ENCODE data around the gene HAND1. TPM values are rescaled to one million over a fixed set of nuclear protein-coding genes. Genes with fewer than 3 reads are reported as not detected.

The HAND1 gene
- total and polyA plus RNA-seq, 9 of the 15 experiments (the other 6 are each of a cell fraction or from before 2014, with no cell fraction given) = not detected

- TF ChIP-seq CEBPZ (IDR thresholded peaks at IDR 0.05; ENCODE audit: borderline replicate concordance, low read depth, low read length) (peak; percentile 81), SRSF1 (IDR thresholded peaks at IDR 0.05; ENCODE audit: low read depth, low read length) (no peak), NUFIP1 (IDR thresholded peaks at IDR 0.05; ENCODE audit: partially characterized antibody) (no peak), ZNF780A (CRISPR knock-in tag; IDR thresholded peaks at IDR 0.05) (no peak), FIP1L1 (IDR thresholded peaks at IDR 0.05; ENCODE audit: low read depth, low read length, poor library complexity, severe bottlenecking) (no peak), HBP1 (CRISPR knock-in tag; IDR thresholded peaks at IDR 0.05) (0 out of 2 replicates have a peak, but pooled peaks have one; percentile 62), SMARCB1 (IDR thresholded peaks at IDR 0.05; ENCODE audit: insufficient read length, low read depth) (no peak), BCOR (IDR thresholded peaks at IDR 0.05) (0 out of 2 replicates have a peak, but pooled peaks have one; percentile 11), MTA1 (IDR thresholded peaks at IDR 0.05; ENCODE audit: borderline replicate concordance) (no peak), NR4A1 (CRISPR knock-in tag; IDR thresholded peaks at IDR 0.05) (no peak), NR4A1 (tag; IDR thresholded peaks at IDR 0.05) (no peak), ATF2 (CRISPR knock-in tag; IDR thresholded peaks at IDR 0.05) (no peak), ARNT (IDR thresholded peaks at IDR 0.05) (no peak), BCL6 (CRISPR knock-in tag; IDR thresholded peaks at IDR 0.05) (no peak), EZH2 (IDR thresholded peaks at IDR 0.05; ENCODE audit: borderline replicate concordance, low read depth, low read length) (no peak), RCOR1 (IDR thresholded peaks at IDR 0.05; ENCODE audit: borderline replicate concordance in 1 of 2, low read depth in 2 of 2, low read length in 2 of 2) (0 out of 4 replicates have a peak, but pooled peaks of 1 of the 2 experiments have one; percentile 13), MEF2A (IDR thresholded peaks at IDR 0.05; ENCODE audit: control insufficient read depth, low read depth, low read length) (no peak), ZNF57 (CRISPR knock-in tag; IDR thresholded peaks at IDR 0.05) (no peak), NKRF (IDR thresholded peaks at IDR 0.05; ENCODE audit: borderline replicate concordance) (peak; percentile 65; the same call in 1 of the 2 replicates), NR2C2 (CRISPR knock-in tag; IDR thresholded peaks at IDR 0.05) (no peak), NR2C2 (tag; IDR thresholded peaks at IDR 0.05) (peak; percentile 71; the same call in 1 of the 2 replicates)
These were observed 32.4 kb downstream of the HAND1 start, which contains the start of gene SAP30L (continued) for GRCh38 chr5:154445422-154446194.
